ENCODE measurements around the gene KCTD12.

DNA sequence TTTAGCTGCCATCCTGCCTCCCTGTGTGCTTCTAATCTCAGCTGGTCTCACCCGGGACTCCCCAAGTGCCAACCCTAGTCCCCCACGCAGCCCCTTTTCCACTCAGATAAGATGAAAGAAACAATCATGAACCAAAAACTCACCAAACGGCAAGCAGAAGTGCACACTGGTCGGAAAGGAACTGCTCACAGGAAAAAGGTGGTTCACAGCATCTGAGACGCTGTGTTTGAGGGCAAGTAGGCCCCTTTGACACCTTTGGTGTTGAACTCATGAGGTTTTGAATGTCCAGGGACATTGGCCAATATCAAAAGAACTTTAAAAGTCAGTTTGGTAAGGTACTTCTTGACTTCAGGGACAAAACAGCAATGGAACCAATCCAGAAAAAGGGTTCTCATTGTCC is 41.8 kb upstream of the KCTD12 start:
- TF ChIP-seq, protein P1, sequence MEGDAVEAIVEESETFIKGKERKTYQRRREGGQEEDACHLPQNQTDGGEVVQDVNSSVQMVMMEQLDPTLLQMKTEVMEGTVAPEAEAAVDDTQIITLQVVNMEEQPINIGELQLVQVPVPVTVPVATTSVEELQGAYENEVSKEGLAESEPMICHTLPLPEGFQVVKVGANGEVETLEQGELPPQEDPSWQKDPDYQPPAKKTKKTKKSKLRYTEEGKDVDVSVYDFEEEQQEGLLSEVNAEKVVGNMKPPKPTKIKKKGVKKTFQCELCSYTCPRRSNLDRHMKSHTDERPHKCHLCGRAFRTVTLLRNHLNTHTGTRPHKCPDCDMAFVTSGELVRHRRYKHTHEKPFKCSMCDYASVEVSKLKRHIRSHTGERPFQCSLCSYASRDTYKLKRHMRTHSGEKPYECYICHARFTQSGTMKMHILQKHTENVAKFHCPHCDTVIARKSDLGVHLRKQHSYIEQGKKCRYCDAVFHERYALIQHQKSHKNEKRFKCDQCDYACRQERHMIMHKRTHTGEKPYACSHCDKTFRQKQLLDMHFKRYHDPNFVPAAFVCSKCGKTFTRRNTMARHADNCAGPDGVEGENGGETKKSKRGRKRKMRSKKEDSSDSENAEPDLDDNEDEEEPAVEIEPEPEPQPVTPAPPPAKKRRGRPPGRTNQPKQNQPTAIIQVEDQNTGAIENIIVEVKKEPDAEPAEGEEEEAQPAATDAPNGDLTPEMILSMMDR (optimal IDR thresholded peaks at IDR 0.05 in 1 of 3, IDR thresholded peaks at IDR 0.05 in 1 of 3, conservative IDR thresholded peaks at IDR 0.05 in 1 of 3; ENCODE audit: extremely low read depth in 1 of 3, insufficient read depth in 2 of 3, low read length in 3 of 3), result no peak
- TF ChIP-seq EZH2 (IDR thresholded peaks at IDR 0.05; ENCODE audit: low read length), result no peak
